OCI-LY3 (cell line): ENCODE data around the gene CAPN10.

Experiments
- EZH2phosphoT487 ChIP-seq: fragments of 200-600 bp; shearing (Covaris generic); IDR thresholded peaks from 2 replicates; pipeline ENCODE4 v1.6.1; 2018; ENCODE audit warnings: antibody characterized with exemption, mixed run types, low read depth
- TF ChIP-seq, protein P1 (sequence below): fragments of 200-600, 300-600 bp; sonication (generic); IDR thresholded peaks from 2 replicates; pipeline ENCODE4 v1.5.1; 2014; ENCODE audit warnings: antibody characterized with exemption, low read length, low read depth

DNA sequence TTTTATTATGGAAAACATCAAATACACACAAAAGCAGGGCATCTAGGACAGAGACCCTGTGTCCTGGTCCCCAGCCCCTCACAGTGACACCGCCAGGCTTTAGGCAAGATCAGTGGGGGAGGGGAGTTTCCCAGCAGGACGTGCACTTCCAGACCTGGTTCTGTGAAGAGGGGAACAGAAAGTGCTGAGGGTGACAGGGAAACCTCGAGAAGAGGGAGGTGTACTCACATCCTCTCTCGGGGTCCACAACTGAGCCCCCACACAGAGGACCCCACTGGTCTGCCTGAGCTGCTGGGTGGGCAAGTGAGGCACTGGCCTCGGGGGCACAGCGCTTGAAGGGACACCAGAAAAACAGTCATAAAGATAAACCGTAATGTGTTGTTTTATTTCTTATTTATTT lies 34.3 kb downstream of the CAPN10 start:
- TF ChIP-seq, protein P1, sequence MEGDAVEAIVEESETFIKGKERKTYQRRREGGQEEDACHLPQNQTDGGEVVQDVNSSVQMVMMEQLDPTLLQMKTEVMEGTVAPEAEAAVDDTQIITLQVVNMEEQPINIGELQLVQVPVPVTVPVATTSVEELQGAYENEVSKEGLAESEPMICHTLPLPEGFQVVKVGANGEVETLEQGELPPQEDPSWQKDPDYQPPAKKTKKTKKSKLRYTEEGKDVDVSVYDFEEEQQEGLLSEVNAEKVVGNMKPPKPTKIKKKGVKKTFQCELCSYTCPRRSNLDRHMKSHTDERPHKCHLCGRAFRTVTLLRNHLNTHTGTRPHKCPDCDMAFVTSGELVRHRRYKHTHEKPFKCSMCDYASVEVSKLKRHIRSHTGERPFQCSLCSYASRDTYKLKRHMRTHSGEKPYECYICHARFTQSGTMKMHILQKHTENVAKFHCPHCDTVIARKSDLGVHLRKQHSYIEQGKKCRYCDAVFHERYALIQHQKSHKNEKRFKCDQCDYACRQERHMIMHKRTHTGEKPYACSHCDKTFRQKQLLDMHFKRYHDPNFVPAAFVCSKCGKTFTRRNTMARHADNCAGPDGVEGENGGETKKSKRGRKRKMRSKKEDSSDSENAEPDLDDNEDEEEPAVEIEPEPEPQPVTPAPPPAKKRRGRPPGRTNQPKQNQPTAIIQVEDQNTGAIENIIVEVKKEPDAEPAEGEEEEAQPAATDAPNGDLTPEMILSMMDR: no peak
- no peak for TF ChIP-seq EZH2phosphoT487
